DOHH2 (cell line): ENCODE measurements around the gene RNF8.

ENCODE experiments used
- CTCF ChIP-seq: fragments of 200-600 bp; sonication (generic); IDR thresholded peaks from one replicate; pipeline ENCODE4 v1.5.1; 2014; ENCODE audit warnings: antibody characterized with exemption, mild to moderate bottlenecking, low read depth, low read length; ENCODE audit not compliant: poor library complexity, severe bottlenecking
- EZH2phosphoT487 ChIP-seq: fragments of 200-600 bp; sonication (generic); IDR thresholded peaks from 2 replicates; pipeline ENCODE4 v1.6.1; 2017; ENCODE audit warnings: borderline replicate concordance, mild to moderate bottlenecking, antibody characterized with exemption, low read length, moderate library complexity, mixed read lengths

- TF ChIP-seq CTCF: no peak
- TF ChIP-seq EZH2phosphoT487: no peak
Measured at GRCh38 chr6:37399795-37400490, 46.2 kb downstream of the RNF8 start.
